ENCODE results near the gene THSD4.

THSD4 gene

GRCh38 chr15:71434774-71435173 lies 319.5 kb downstream of the THSD4 start:
- H3K9me2 ChIP-seq (ENCODE audit: low read depth, low read length): no peaks in the 10 kb centered on the region
- H3K27me3 ChIP-seq (ENCODE audit: insufficient read depth, low read length): no peaks in the 10 kb centered on the region; the same call in 1 of the 2 replicates
- H3K4me1 ChIP-seq (ENCODE audit: insufficient read depth, low read length, severe bottlenecking): no peaks in the 10 kb centered on the region
- H3K4me2 ChIP-seq (ENCODE audit: low read length): no peak overlapping the region
- H4K20me1 ChIP-seq (ENCODE audit: insufficient read depth, low read length): no peaks in the 10 kb centered on the region
- no peaks in the 10 kb centered on the region for H3K79me2 ChIP-seq (ENCODE audit: insufficient read depth, low read length)
- H3K4me3 ChIP-seq (ENCODE audit: low read depth, low read length, poor library complexity, severe bottlenecking): no peak overlapping the region
- no peak overlapping the region for H2AFZ ChIP-seq (ENCODE audit: low read length)
- no peaks in the 10 kb centered on the region for H3K9me3 ChIP-seq (ENCODE audit: low read length)
- no peak overlapping the region for H3K9ac ChIP-seq (ENCODE audit: low read length)
- H3K27ac ChIP-seq (ENCODE audit: low read depth, low read length, poor library complexity, severe bottlenecking): no peak overlapping the region
- TF ChIP-seq EZH2 (IDR thresholded peaks at IDR 0.05; ENCODE audit: borderline replicate concordance, low read length) (no peak), CTCF (IDR thresholded peaks at IDR 0.05; ENCODE audit: low read length) (no peak)
- H3F3A ChIP-seq (ENCODE audit: insufficient read depth, low read length): no peaks in the 10 kb centered on the region
- no peaks in the 10 kb centered on the region for H3K36me3 ChIP-seq (ENCODE audit: insufficient read depth, low read length)

- Histone ChIP-seq H3K4me2 (ENCODE audit: low read length) (no peak overlapping the region), H3K4me3 (ENCODE audit: low read depth, low read length, poor library complexity, severe bottlenecking) (no peak overlapping the region), H3K4me1 (ENCODE audit: insufficient read depth, low read length, severe bottlenecking) (no peaks in the 10 kb centered on the region), H3K9ac (ENCODE audit: low read length) (no peak overlapping the region), H2AFZ (ENCODE audit: low read length) (no peak overlapping the region), H3K9me2 (ENCODE audit: low read depth, low read length) (no peaks in the 10 kb centered on the region), H3K36me3 (ENCODE audit: insufficient read depth, low read length) (no peaks in the 10 kb centered on the region), H4K20me1 (ENCODE audit: insufficient read depth, low read length) (no peaks in the 10 kb centered on the region), H3K79me2 (ENCODE audit: insufficient read depth, low read length) (no peaks in the 10 kb centered on the region), H3K27me3 (ENCODE audit: insufficient read depth, low read length) (no peaks in the 10 kb centered on the region; the same call in 1 of the 2 replicates), H3F3A (ENCODE audit: insufficient read depth, low read length) (no peaks in the 10 kb centered on the region), H3K27ac (ENCODE audit: low read depth, low read length, poor library complexity, severe bottlenecking) (no peak overlapping the region), H3K9me3 (ENCODE audit: low read length) (no peaks in the 10 kb centered on the region)
- TF ChIP-seq CTCF (IDR thresholded peaks at IDR 0.05; ENCODE audit: low read length): no peak
- TF ChIP-seq EZH2 (IDR thresholded peaks at IDR 0.05; ENCODE audit: borderline replicate concordance, low read length): no peak
These were observed 320.3 kb downstream of the THSD4 start for GRCh38 chr15:71435552-71435951.

GRCh38 chr15:71436854-71437253 lies 321.6 kb downstream of the THSD4 start:
- no peaks in the 10 kb centered on the region for H3K36me3 ChIP-seq (ENCODE audit: insufficient read depth, low read length)

More at GRCh38 chr15:71436854-71437253, 321.6 kb downstream of the THSD4 start:
- Histone ChIP-seq H3K9me2 (ENCODE audit: low read depth, low read length) (no peaks in the 10 kb centered on the region), H3K4me3 (ENCODE audit: low read depth, low read length, poor library complexity, severe bottlenecking) (no peak overlapping the region), H3K4me2 (ENCODE audit: low read length) (no peak overlapping the region), H3K27me3 (ENCODE audit: insufficient read depth, low read length) (no peaks in the 10 kb centered on the region; the same call in 1 of the 2 replicates), H3K79me2 (ENCODE audit: insufficient read depth, low read length) (no peaks in the 10 kb centered on the region), H2AFZ (ENCODE audit: low read length) (no peak overlapping the region), H3K4me1 (ENCODE audit: insufficient read depth, low read length, severe bottlenecking) (no peaks in the 10 kb centered on the region), H3F3A (ENCODE audit: insufficient read depth, low read length) (no peaks in the 10 kb centered on the region), H3K27ac (ENCODE audit: low read depth, low read length, poor library complexity, severe bottlenecking) (no peak overlapping the region), H4K20me1 (ENCODE audit: insufficient read depth, low read length) (no peaks in the 10 kb centered on the region), H3K9me3 (ENCODE audit: low read length) (no peaks in the 10 kb centered on the region), H3K9ac (ENCODE audit: low read length) (no peak overlapping the region)
- TF ChIP-seq CTCF (IDR thresholded peaks at IDR 0.05; ENCODE audit: low read length) (no peak), EZH2 (IDR thresholded peaks at IDR 0.05; ENCODE audit: borderline replicate concordance, low read length) (no peak)
